HG03432 (cell line): ENCODE results near the gene CIITA.

Experiments used
- ATAC-seq: cut with Tn5 transposase; IDR thresholded peaks from one replicate; pipeline ENCODE4 v1.9.1; 2021; ENCODE audit warnings: mild to moderate bottlenecking, moderate library complexity; ENCODE audit not compliant: unreplicated experiment

CIITA gene

DNA sequence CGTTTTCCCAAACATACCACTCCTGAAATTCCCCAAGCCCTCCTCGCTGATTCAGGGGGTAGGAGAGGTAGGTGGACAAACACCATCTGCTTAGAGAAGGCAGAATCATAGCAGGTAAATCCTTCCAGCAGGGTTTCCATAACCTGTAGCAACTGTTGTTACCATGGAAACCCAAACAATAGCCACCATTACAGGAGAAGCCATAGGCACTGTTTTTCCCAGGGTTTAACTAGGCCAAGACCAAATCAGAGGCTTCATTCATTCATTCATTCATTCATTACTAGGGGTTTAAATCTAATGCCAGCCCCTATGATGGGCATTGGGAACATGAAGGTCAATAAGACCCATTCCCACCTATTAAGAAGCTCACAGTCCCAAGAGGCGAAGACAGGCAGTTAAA, 25.5 kb upstream of the CIITA start:
- no peak for ATAC-seq

DNA sequence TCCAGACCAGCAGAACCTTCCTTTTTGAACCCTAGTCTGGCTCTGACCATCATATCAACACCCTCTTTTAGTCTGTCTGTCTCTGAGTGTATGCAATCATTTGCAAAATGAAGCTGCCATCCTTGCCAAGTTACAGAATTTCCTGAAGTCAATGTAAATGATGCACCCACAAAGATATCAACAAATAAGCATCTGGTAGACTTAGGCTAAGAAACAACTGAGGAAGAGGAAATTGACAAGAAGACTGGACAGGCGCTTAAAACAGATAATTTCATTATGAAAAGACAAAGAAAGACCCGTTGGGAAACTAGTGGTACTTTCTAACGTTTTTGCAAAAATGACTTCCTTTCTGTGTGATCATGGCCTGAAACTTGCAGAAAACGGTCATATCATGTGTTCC, 24.7 kb upstream of the CIITA start:
- ATAC-seq: no peak

DNA sequence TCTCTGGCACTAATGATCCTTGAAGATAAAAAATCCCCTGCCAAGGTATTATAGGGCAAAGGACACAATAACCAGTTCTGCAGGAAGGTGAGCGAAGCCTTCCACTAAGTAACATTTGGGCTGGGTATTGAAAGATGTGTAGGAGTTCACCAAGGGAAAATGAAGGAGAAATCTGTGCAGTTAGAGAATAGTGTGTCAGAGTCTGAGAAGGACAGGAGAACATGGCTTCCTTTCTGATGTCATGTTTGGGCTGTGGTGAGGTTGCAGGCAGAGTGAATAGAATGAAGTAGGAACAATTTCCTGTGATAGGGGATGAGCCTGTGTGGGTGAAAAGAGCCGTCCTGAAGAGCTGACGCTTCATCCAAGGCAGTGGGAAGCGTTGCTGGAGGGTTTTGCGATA, 24.1 kb upstream of the CIITA start:
- ATAC-seq: no peak

- no peak for ATAC-seq
These were observed 21.0 kb upstream of the CIITA start for GRCh38 chr16:10856042-10856441.

DNA sequence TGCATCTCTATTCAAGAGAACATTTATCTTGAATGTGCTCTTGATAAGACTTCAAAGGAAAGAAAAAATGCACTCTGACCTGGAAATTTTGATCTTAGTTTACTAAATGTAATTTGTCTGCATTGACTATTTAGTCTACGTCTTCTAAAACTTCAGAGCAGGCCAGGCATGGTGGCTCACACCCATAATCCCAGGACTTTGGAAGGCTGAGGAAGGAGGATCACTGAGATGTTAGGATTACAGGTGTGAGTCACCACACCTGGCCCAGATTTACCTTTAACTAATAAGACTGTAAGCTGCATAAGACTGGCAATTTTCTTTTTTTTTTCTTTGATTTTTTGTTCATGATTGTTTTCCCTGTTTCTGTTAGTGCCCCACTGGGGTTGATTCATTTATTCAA, 18.8 kb upstream of the CIITA start:
- ATAC-seq: no peak

GRCh38 chr16:10859020-10859419, 18.0 kb upstream of the CIITA start:
- ATAC-seq: no peak

DNA sequence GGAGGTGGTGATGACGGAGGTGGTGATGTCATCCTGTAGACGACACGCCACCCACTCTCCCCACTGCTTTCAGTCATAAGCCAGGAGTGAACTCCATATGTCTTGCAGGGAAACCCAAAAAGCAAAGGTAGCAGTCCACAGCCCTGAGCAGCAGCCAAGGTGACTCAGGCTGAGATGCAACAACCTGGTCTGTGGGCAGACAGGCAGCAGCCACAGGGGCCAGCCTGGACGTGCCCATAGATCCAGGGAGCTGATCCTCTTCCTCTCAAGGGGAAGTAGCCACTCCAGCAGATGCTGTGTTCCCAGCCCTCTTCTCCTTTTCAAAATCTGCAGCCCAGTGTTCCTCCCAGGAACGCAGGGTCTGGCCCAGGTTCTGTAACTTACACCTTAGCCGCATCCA, 17.3 kb upstream of the CIITA start:
- ATAC-seq: no peak

DNA sequence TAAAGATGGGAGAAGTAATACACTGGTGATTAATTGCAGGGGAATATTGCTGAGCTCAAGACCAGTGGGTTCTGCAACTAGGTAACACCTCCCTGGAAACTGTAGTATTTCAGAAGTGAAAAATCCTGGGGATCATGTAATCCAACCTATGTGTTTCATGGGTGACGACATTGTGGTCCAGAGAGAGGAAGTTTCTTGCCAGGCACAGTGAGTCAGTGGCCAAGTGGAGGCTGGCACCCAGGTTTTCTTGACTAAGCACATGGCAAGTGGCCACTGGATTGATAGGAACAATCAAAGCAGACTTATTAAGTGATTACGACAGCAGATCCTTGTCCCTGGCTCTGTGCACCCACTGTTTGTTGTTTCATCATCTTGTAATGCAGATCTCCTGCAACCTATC, 14.6 kb upstream of the CIITA start:
- ATAC-seq: no peak

DNA sequence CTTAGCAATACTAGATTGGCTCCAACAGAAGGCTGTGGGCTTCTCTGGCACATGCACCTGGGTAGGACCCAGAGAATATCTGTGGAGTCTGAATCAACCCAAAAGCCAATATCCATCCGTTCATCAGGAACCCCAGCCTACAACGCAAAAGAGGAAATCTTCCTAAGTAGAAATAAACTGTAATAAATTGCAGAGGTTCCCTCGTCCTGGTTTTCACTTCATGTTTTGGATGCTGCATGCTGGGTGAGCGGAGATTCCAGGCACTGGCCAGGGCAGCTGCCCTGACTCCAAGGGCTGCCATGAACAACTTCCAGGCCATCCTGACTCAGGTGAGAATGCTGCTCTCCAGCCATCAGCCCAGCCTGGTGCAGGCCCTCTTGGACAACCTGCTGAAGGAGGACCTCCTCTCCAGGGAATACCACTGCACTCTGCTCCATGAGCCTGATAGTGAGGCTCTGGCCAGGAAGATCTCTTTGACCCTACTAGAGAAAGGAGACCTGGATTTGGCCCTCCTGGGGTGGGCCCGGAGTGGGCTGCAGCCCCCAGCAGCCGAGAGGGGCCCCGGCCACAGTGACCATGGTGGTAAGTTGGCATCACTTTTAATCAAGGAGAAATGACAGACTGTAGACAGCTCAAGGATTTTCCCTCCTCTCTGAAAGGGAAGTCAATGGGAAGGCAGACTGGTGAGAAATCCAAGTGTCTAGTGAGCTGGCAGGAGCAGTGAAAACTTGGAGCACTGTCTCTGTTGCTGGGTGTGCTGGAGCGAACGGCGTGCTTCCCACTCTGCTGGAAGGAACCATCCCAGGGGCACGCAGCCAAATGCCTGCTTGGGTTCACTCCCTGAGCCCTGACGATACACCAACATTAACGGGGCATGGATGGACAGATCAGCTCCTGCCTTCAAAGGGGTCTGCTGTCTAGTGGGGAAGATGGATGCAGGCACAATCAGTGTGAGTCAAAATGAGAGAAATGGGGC, 10.7 kb upstream of the CIITA start:
- no peak for ATAC-seq

- no peak for ATAC-seq
These were observed 9.8 kb upstream of the CIITA start for GRCh38 chr16:10867199-10867598.

DNA sequence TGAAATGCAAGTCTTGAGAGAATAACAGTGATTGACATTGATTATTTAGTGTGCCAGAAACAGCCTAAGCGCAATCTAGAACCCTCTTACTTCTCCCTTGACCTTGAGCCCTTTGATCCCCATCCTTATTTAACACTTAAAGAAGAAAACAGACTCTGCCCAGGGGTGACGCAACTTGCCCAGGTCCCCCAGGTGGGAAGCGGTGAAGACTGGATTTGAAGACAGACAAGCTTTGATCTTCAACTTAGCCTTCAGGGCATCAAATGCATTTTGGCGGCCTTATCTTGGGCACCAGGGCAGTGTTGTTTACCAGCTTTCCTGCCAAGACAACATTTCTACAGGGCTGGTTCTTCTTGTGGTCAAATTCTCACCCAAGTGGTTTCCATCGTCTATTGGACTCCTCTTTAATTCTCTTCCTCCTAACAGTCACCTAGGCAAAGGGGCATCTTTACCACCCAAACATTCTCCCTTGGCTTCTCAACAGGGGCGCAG, 8.9 kb upstream of the CIITA start:
- ATAC-seq: no peak

DNA sequence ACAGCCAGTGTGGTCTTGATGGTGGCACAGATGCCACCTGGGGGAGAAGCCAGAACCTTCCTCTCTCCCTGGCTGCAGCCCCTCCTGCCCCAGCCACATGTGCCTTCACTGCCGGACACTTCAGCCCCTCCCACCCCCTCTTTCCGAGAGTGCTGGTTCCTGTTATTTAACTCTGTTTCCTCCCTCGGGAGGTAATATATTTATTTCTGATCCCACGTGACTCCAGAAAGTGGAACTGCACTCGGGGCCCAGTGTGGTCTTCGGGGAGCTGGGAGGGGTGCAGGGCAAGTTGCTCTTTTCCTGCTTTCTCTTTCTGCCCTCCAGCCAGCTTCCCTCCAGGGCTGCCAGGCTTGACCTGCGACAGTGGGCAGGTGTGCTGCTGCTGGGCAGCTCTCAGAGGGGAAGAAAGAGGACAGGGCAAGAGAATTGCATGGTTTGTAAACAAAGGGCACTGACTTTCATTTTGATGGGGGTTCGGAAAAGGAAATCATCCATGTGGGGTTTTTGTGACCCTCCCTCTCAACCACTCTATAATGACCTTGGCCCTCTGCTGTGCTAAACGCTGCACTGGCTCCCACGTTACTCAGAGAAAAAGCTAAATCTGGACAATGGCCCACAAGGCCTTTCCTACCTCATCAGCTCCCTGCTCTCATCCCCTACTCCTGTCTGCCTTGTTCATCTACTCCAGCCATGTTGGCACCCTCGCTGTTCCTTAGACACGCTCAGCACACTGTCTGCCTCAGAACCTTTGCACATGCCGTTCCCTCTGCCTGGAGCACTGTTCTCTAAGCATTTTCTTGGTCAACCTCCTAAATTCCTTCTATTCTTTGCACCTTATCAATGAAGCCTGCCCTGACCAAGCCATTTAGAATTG, 8.2 kb upstream of the CIITA start:
- ATAC-seq: peak; percentile 51

DNA sequence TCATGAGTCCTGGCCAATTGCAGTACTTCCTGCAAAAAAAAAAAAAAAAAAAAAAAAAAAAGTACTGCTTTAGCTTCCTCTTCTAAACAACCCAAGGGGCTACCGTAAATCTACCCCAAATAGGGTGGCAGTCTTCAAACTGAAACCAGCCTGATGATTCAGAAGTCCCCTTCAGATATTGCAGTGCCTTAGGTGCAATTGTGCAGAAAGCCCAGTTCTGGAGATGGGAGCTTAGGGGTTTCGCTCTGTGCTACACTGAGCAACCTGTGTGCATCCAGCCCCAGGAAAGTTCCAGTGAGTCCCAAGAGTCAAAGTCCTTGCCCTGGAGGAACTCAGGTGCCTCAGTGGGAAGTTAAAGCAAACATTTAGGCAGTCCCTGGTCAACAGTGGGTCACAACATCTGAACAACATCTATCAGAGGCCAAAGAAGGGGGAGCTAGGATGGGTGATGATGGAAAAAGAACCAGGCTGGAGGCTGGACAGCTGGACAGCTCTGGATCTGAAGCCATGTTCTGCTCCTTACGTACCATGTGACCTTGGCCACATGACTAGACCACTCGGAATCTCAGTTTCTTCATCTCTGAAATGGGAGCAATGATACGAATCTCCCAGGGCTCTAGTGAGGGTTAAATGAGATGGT, 6.7 kb upstream of the CIITA start:
- no peak for ATAC-seq

- no peak for ATAC-seq
These were observed 6.2 kb upstream of the CIITA start for GRCh38 chr16:10870808-10871156.

DNA sequence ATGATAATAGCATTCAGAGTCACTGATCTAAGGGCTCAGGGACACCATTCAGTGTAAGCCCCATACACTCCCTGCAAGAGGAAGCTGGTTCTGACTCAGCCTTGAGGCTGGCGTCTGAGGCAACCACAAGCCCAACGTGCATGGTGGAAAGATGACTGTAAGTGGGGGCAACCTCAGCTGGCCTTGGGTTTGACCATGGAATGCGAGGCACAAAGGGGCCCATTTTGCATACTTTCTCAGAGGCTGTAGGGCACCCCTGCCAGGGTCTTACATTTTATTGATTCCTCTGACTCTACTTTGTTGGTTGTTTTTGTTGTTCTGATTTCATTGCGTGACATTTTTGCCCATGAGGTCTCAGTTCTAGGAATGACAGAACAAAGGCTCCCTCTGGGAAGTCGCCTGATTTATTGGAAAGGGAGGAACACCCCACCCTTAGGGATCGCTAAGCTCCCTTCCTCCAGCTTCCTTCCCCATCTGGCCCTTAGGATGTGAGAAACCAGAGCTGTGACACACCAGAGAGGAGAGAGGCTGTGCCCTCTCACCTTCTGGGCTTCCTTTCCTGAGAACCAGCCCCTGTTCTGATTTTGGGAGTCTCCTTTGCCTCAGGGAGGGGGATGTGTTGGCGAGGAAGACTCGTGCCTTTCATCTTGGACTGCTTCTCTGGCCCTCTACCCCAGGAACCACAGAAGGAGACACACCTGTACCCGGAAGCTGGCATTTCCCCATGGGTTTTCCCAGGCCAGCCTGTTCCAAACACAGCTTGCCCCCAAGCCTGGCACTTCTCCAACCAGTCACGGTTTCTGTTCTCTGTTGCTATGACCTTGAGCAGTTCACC, 5.6 kb upstream of the CIITA start:
- peak; percentile 60 for ATAC-seq

DNA sequence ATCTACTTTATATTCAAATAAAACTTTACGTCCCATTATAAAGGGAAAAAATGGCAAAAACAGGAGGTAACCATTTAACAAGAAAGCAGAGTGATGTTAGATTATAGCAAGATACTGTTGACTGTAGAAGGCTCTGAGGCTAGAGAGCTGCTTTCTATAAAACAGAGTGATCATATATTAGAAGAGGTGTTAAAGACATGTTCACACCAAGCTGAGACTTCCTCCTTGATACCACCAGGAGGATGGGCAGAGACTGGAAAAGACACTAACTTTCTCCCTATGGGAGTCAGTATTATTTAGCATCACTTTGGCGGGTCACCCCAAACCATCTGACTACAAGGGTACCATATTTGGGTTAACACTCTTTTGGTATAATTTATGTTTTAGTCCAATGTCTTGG, 687 bp upstream of the CIITA start:
- no peak for ATAC-seq

GRCh38 chr16:10877472-10877946, 507 bp downstream of the CIITA start:
- no peak for ATAC-seq

- peak; percentile 20 for ATAC-seq
These were observed 1.3 kb downstream of the CIITA start for GRCh38 chr16:10878328-10878643.

- peak; percentile 25 for ATAC-seq
These were observed 1.9 kb downstream of the CIITA start for GRCh38 chr16:10878644-10879501.
